ENCODE data around the gene TMEFF2. TPM values are rescaled to one million over a fixed set of nuclear protein-coding genes. Genes with fewer than 3 reads are reported as not detected.

Gene TMEFF2
- total RNA-seq, 1 donor from 2014 or later, result not detected

DNA sequence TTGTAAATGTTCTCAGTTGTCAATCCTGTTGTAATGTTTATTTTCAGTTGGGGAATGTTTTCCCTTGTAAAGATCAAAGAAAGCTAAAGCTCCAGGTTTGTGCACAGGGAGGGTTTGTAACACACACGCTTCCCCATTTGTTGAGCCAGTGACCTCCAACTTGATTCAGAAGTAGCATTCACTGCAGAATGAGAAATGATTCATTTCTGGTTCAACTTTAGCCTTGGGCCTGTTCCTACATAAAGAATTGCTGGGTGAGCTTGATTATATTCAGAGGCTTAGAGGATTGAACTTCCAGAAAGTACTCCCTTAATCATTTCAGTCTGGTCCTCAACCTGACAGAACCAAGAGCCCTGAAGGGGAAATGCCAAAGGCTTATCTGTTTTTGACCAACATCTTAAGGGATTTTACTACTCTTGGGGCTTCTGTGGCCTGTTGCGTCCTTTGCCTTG lies 277.3 kb downstream of the TMEFF2 start:
- Histone ChIP-seq H3K4me1 (no peaks in the 10 kb centered on the region), H3K27me3 (no peaks in the 10 kb centered on the region), H3K4me3 (no peak overlapping the region), H3K9me3 (no peaks in the 10 kb centered on the region), H3K27ac (no peak overlapping the region), H3K36me3 (no peaks in the 10 kb centered on the region)
- intact Hi-C loops (cut with DNase I), result no loop called here
- TF ChIP-seq, protein P1, sequence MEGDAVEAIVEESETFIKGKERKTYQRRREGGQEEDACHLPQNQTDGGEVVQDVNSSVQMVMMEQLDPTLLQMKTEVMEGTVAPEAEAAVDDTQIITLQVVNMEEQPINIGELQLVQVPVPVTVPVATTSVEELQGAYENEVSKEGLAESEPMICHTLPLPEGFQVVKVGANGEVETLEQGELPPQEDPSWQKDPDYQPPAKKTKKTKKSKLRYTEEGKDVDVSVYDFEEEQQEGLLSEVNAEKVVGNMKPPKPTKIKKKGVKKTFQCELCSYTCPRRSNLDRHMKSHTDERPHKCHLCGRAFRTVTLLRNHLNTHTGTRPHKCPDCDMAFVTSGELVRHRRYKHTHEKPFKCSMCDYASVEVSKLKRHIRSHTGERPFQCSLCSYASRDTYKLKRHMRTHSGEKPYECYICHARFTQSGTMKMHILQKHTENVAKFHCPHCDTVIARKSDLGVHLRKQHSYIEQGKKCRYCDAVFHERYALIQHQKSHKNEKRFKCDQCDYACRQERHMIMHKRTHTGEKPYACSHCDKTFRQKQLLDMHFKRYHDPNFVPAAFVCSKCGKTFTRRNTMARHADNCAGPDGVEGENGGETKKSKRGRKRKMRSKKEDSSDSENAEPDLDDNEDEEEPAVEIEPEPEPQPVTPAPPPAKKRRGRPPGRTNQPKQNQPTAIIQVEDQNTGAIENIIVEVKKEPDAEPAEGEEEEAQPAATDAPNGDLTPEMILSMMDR (IDR thresholded peaks at IDR 0.05), result no peak
- ATAC-seq (no peak), DNase-seq (no peak)

DNA sequence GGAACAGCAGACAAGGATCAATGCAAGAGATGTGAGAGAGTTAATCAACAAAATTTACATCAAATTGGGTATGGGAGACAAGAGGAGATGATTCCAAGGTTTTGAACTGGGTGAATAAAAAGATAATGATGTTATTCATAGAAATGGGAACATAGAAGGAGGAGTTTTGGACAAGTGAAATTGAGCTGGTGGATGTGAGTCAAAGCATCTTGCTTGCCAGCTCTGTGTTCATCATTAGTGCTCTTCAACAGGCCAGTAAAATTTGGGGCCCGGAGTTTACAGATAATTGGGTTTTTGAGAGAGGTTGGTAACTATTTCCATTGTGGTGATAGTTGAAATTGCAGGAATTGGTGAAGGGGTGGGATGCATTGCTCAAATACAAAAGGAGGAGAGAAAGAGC lies 277.9 kb downstream of the TMEFF2 start:
- TF ChIP-seq, protein P1 (IDR thresholded peaks at IDR 0.05), result no peak
- H3K9me3 ChIP-seq, result no peaks in the 10 kb centered on the region
- H3K4me3 ChIP-seq, result no peak overlapping the region
- no peak for DNase-seq
- no peak overlapping the region for H3K27ac ChIP-seq
- no peaks in the 10 kb centered on the region for H3K27me3 ChIP-seq
- no peaks in the 10 kb centered on the region for H3K36me3 ChIP-seq
- no peak for ATAC-seq
- intact Hi-C loops (cut with DNase I), result no loop called here
- no peaks in the 10 kb centered on the region for H3K4me1 ChIP-seq

DNA sequence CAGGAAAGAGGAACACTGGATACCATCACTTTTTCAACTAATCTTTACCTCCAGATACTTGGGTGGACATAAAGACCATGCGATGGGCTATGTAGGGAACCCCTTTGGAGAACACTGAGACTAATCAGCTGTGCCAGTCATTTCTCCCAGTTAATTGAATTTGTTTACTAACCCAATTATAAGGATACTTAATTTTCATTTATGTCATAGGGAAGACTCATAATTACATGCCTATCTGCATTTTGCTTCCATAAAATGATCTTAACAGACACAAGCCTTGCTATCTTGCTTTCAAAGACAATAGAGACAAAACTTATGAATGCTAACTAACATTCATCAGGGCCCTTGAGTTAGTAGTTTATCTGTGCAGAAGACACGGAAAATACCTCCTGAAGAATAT lies 279.0 kb downstream of the TMEFF2 start:
- Histone ChIP-seq H3K27me3 (no peaks in the 10 kb centered on the region), H3K36me3 (no peaks in the 10 kb centered on the region), H3K4me3 (no peak overlapping the region), H3K9me3 (no peaks in the 10 kb centered on the region), H3K4me1 (no peaks in the 10 kb centered on the region), H3K27ac (no peak overlapping the region)
- no peak for DNase-seq
- intact Hi-C loops (cut with DNase I), result no loop called here
- TF ChIP-seq, protein P1 (IDR thresholded peaks at IDR 0.05), result no peak
- ATAC-seq, result no peak

DNA sequence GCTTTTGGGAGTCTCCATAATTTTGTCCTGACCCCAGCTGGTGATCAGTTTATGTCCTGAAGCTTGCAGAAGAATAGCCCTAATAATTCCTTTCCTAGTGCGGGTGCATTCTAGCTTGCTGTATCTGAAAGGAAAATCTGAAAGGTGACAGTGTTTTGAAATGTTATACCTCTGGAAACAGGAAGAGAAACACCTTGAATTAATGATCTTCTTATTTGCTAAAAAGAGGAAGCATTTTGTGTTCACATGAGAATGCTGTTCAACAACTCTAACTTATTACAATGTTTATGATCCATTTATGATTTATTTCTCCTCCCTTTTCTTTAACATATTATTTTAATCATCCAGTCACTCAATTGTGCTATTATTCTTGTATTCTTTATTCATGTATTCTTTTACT lies 280.9 kb downstream of the TMEFF2 start:
- no peaks in the 10 kb centered on the region for H3K36me3 ChIP-seq
- no peak overlapping the region for H3K4me3 ChIP-seq
- DNase-seq (no peak), ATAC-seq (no peak)
- TF ChIP-seq, protein P1 (IDR thresholded peaks at IDR 0.05), result no peak
- H3K27me3 ChIP-seq, result no peaks in the 10 kb centered on the region
- H3K9me3 ChIP-seq, result no peaks in the 10 kb centered on the region
- H3K4me1 ChIP-seq, result no peaks in the 10 kb centered on the region
- H3K27ac ChIP-seq, result no peak overlapping the region
- intact Hi-C loops (cut with DNase I), result no loop called here

DNA sequence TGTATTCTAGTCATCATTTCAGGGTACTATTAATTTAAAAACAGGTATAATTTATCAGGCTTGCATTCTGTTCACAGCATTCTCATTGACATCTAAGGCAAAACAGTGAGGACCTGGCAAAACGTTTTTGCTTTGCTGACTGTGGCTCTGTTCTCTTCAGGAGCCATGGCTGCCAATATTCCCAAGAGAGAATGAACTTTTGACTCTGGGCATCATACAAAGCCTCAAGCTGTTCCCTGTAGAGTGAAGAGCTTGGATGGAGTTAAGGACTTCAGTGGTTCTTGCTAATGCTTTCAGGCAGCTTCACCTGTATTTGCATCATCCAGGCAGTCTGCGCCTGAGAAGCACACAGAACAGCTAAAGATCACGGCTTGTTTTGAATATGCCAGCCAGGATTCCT lies 282.0 kb downstream of the TMEFF2 start:
- no peaks in the 10 kb centered on the region for H3K9me3 ChIP-seq
- DNase-seq (no peak), ATAC-seq (no peak)
- no peak overlapping the region for H3K4me3 ChIP-seq
- intact Hi-C loops (cut with DNase I), result no loop called here
- no peaks in the 10 kb centered on the region for H3K36me3 ChIP-seq
- TF ChIP-seq, protein P1 (IDR thresholded peaks at IDR 0.05), result no peak
- H3K27ac ChIP-seq, result no peak overlapping the region
- no peaks in the 10 kb centered on the region for H3K27me3 ChIP-seq
- no peaks in the 10 kb centered on the region for H3K4me1 ChIP-seq

DNA sequence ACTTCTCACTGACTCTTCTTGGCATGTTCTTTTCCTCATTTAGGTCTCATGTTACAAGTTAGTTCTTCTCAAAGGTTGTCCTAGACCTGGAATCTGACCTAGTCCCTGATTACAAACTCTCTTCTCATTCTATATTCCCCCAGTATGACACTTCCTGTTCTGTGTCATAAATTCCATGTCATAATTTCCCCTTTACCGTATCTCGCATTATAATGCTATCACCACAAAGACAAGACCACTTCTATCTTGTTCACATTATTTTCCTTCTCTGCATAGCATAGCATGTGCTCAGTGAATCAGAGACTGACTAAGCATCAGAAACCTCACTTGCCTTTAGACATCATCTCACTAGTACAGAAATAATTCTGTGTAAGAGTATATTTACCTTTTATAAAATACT lies 284.2 kb downstream of the TMEFF2 start:
- Histone ChIP-seq H3K9me3 (no peaks in the 10 kb centered on the region), H3K27ac (no peak overlapping the region), H3K36me3 (no peaks in the 10 kb centered on the region), H3K4me1 (no peaks in the 10 kb centered on the region), H3K27me3 (no peaks in the 10 kb centered on the region), H3K4me3 (no peak overlapping the region)
- intact Hi-C loops (cut with DNase I), result no loop called here
- TF ChIP-seq, protein P1 (IDR thresholded peaks at IDR 0.05), result no peak
- DNase-seq (no peak), ATAC-seq (no peak)
